Measurements from ENCODE around the gene TMOD3. TPM values are rescaled to one million over a fixed set of nuclear protein-coding genes. Genes with fewer than 3 reads are reported as not detected.
A peak's percentile ranks its signal among the peaks of the same experiment; 100 is the strongest.

Gene TMOD3
- polyA plus RNA-seq, 2 of the 4 experiments (the other 2 are of a cell fraction) = 57.5 to 111 TPM

DNA sequence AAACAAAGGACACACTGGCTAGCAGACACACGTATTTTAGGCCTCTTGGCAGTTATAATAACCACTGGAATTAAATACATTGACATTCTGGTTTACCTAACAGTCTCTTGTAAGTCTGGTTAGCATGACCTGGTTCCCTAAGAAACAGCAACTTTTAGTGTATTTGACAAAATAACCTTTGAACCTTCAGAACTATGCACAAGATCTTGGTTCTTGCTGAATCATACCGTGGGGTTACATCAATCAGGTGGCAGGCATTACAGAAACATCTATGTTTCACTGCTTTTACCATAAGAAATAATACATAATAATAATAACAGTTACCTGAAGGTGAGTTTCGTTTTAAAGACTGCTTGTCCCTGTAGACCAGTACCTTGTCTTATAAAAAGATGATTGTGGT lies 123.4 kb downstream of the TMOD3 start:
- FAIRE-seq (peak; percentile 80), DNase-seq (ENCODE audit: low read depth in 1 of 2, low spot score in 1 of 2) (no peak), ATAC-seq (no peak)
- no peak overlapping the region for H3K4me3 ChIP-seq
- ChIA-PET CTCF (interaction anchor here (0.8 kb wide), 1 partner anchor 18 kb away, joined by 3 read pairs; no protein-coding TSS in a partner anchor), POLR2A (no interaction called here)
- H3K9me3 ChIP-seq = no peaks in the 10 kb centered on the region
- H3K27ac ChIP-seq = no peak overlapping the region; a peak in 1 of 6 replicates
- peaks cover 7% of the 10 kb centered on the region for H3K4me1 ChIP-seq
- H3K4me2 ChIP-seq = no peak overlapping the region
- WGBS (ENCODE audit: missing lambda C conversion rate) = 72% methylated on average over 3 of the region's 3 CpGs
- TF ChIP-seq, protein P1, sequence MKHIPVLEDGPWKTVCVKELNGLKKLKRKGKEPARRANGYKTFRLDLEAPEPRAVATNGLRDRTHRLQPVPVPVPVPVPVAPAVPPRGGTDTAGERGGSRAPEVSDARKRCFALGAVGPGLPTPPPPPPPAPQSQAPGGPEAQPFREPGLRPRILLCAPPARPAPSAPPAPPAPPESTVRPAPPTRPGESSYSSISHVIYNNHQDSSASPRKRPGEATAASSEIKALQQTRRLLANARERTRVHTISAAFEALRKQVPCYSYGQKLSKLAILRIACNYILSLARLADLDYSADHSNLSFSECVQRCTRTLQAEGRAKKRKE (CRISPR knock-in tag; IDR thresholded peaks at IDR 0.05; ENCODE audit: low read depth) = no peak
- TF ChIP-seq NFE2L2 (conservative IDR thresholded peaks at IDR 0.05; ENCODE audit: low read length) (no peak), RNF2 (IDR thresholded peaks at IDR 0.05; ENCODE audit: borderline replicate concordance, low read depth) (no peak)

DNA sequence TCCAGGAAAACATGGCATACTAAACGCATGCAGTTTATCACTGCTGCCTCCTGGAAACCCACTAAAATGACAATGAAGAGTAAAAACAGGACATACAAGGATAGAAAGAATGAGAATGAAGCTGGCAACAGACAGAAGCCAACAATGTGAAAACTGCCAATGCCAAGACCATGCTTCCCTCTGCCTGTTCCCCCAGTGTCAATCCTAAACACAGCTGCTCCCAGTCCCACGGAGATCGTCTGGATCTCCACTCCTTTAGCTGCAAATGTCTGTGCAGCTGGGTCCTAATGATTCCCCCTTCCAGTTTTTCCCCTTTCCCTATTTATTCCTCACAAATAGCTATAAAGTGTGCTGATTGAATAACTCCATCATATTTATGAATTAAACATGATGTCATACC lies 126.1 kb downstream of the TMOD3 start:
- Histone ChIP-seq H3K4me2 (no peak overlapping the region), H3K9me3 (no peaks in the 10 kb centered on the region), H3K27ac (no peak overlapping the region), H3K4me1 (peaks cover 7% of the 10 kb centered on the region), H3K4me3 (no peak overlapping the region)
- ChIA-PET CTCF (interaction anchor here (0.7 to 3.2 kb wide), 6 partner anchors 10 to 179 kb away, joined by 3 to 10 read pairs (median 4); partner anchors contain the start of gene LEO1), POLR2A (no interaction called here)
- no peak for DNase-seq (ENCODE audit: low read depth in 1 of 2, low spot score in 1 of 2)
- WGBS (ENCODE audit: missing lambda C conversion rate) = 92% methylated on average over 3 of the region's 3 CpGs
- FAIRE-seq = no peak
- ATAC-seq = no peak; a peak in 1 of 6 replicates
- TF ChIP-seq TP53 (CRISPR knock-in tag; IDR thresholded peaks at IDR 0.05) (no peak), SMC3 (IDR thresholded peaks at IDR 0.05) (no peak), RFX5 (IDR thresholded peaks at IDR 0.05) (no peak), RCOR1 (IDR thresholded peaks at IDR 0.05; ENCODE audit: low read depth, low read length) (no peak), NPAS2 (CRISPR knock-in tag; IDR thresholded peaks at IDR 0.05; ENCODE audit: borderline replicate concordance) (no peak), MAZ (IDR thresholded peaks at IDR 0.05; ENCODE audit: borderline replicate concordance, low read depth, low read length) (no peak), CHD2 (IDR thresholded peaks at IDR 0.05; ENCODE audit: low read length, partially characterized antibody) (no peak), BHLHE40 (IDR thresholded peaks at IDR 0.05; ENCODE audit: low read depth, low read length) (no peak), HDAC2 (IDR thresholded peaks at IDR 0.05) (no peak), ZSCAN20 (CRISPR knock-in tag; IDR thresholded peaks at IDR 0.05) (no peak), ZC3H11A (IDR thresholded peaks at IDR 0.05) (no peak), CBX8 (IDR thresholded peaks at IDR 0.05) (no peak), JUNB (IDR thresholded peaks at IDR 0.05) (no peak; the same call in 1 of the 2 replicates), POLR2A (IDR thresholded peaks at IDR 0.05; ENCODE audit: low read length) (no peak)
- TF ChIP-seq, protein P2, sequence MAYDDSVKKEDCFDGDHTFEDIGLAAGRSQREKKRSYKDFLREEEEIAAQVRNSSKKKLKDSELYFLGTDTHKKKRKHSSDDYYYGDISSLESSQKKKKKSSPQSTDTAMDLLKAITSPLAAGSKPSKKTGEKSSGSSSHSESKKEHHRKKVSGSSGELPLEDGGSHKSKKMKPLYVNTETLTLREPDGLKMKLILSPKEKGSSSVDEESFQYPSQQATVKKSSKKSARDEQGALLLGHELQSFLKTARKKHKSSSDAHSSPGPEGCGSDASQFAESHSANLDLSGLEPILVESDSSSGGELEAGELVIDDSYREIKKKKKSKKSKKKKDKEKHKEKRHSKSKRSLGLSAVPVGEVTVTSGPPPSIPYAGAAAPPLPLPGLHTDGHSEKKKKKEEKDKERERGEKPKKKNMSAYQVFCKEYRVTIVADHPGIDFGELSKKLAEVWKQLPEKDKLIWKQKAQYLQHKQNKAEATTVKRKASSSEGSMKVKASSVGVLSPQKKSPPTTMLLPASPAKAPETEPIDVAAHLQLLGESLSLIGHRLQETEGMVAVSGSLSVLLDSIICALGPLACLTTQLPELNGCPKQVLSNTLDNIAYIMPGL (CRISPR knock-in tag; IDR thresholded peaks at IDR 0.05; ENCODE audit: borderline replicate concordance) = no peak
- TF ChIP-seq, protein P3, sequence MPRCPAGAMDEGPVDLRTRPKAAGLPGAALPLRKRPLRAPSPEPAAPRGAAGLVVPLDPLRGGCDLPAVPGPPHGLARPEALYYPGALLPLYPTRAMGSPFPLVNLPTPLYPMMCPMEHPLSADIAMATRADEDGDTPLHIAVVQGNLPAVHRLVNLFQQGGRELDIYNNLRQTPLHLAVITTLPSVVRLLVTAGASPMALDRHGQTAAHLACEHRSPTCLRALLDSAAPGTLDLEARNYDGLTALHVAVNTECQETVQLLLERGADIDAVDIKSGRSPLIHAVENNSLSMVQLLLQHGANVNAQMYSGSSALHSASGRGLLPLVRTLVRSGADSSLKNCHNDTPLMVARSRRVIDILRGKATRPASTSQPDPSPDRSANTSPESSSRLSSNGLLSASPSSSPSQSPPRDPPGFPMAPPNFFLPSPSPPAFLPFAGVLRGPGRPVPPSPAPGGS (IDR thresholded peaks at IDR 0.05) = no peak
- TF ChIP-seq, protein P4, sequence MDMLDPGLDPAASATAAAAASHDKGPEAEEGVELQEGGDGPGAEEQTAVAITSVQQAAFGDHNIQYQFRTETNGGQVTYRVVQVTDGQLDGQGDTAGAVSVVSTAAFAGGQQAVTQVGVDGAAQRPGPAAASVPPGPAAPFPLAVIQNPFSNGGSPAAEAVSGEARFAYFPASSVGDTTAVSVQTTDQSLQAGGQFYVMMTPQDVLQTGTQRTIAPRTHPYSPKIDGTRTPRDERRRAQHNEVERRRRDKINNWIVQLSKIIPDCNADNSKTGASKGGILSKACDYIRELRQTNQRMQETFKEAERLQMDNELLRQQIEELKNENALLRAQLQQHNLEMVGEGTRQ (IDR thresholded peaks at IDR 0.05) = no peak

Small RNA genes within 50 kb of the gene (small RNA-seq; reads per million reads assigned to genes)
- gene AC090971.5 (0 reads per million in 6 experiments), gene RF00017 (0 reads per million in 6 experiments), gene RF00019 (0 reads per million in 6 experiments), gene RNU6-90P (0 reads per million in 6 experiments)

Other genes starting within 250 kb of the TMOD3 start
- gene DMXL2, start 206.9 kb upstream of the TMOD3 start, polyA plus RNA-seq (2011; rRNA removed) = 50.9 and 58.7 TPM in 2 replicates
- 23.9 to 25.6 TPM (median 25.0 TPM) in 3 replicates for gene DMXL2, start 206.9 kb upstream of the TMOD3 start, polyA plus RNA-seq (2017; fragmentation: RNase III; extraction: RNeasy Plus Mini Kit Qiagen cat#74134 plus additional on column Dnase treatment)
- 0.03 TPM in 1 of 2 replicates, not detected in the other for gene SCG3, start 148.2 kb upstream of the TMOD3 start, polyA plus RNA-seq (2011; rRNA removed)
- gene SCG3, start 148.2 kb upstream of the TMOD3 start, polyA plus RNA-seq (2017; fragmentation: RNase III; extraction: RNeasy Plus Mini Kit Qiagen cat#74134 plus additional on column Dnase treatment) = 0.03 TPM in 1 of 3 replicates, not detected in the others
- 29.2 and 32.1 TPM in 2 replicates for gene LYSMD2, start 92.0 kb upstream of the TMOD3 start, polyA plus RNA-seq (2011; rRNA removed)
- 16.9 to 18.5 TPM (median 18.3 TPM) in 3 replicates for gene LYSMD2, start 92.0 kb upstream of the TMOD3 start, polyA plus RNA-seq (2017; fragmentation: RNase III; extraction: RNeasy Plus Mini Kit Qiagen cat#74134 plus additional on column Dnase treatment)
- 2.5 and 2.8 TPM in 2 replicates for gene TMOD2, start 78.1 kb upstream of the TMOD3 start, polyA plus RNA-seq (2011; rRNA removed)
- gene TMOD2, start 78.1 kb upstream of the TMOD3 start, polyA plus RNA-seq (2017; fragmentation: RNase III; extraction: RNeasy Plus Mini Kit Qiagen cat#74134 plus additional on column Dnase treatment) = 1.6 to 2.1 TPM (median 2.0 TPM) in 3 replicates
- 19.2 and 22.3 TPM in 2 replicates for gene LEO1, start 142.1 kb downstream of the TMOD3 start, polyA plus RNA-seq (2011; rRNA removed)
- gene LEO1, start 142.1 kb downstream of the TMOD3 start, polyA plus RNA-seq (2017; fragmentation: RNase III; extraction: RNeasy Plus Mini Kit Qiagen cat#74134 plus additional on column Dnase treatment) = 60.2 to 61.3 TPM (median 60.3 TPM) in 3 replicates
- gene MAPK6, start 189.6 kb downstream of the TMOD3 start, polyA plus RNA-seq (2011; rRNA removed) = 94.7 and 126 TPM in 2 replicates
- 46.5 to 49.1 TPM (median 48.4 TPM) in 3 replicates for gene MAPK6, start 189.6 kb downstream of the TMOD3 start, polyA plus RNA-seq (2017; fragmentation: RNase III; extraction: RNeasy Plus Mini Kit Qiagen cat#74134 plus additional on column Dnase treatment)